Right lobe of liver (tissue), 6 donors: Measurements from ENCODE around the gene MAP2K6. TPM values are rescaled to one million over a fixed set of nuclear protein-coding genes. Genes with fewer than 3 reads are reported as not detected.

ENCODE experiments used
- ATAC-seq, 4 donors: fragments of 200-7000 bp; cut with Tn5 transposase; one replicate each; pipeline ENCODE4 v1.9.1; 2020; ENCODE audit warnings: mild to moderate bottlenecking in 4 of 4, moderate library complexity in 4 of 4
- DNase-seq, 3 donors: peaks; one replicate each; pipeline ENCODE4 v3.0.0-alpha.2; 2020
- H3K27ac ChIP-seq, 3 donors: fragments of 200-600 bp; one replicate each; pipeline ENCODE4 v1.8.0; 2022
- H3K27me3 ChIP-seq, 2 donors: fragments of 200-600 bp; one replicate each; pipeline ENCODE4 v1.8.0; 2022
- H3K36me3 ChIP-seq, 4 donors: fragments of 200-600 bp; sonication (generic) in 1 of 4; one replicate each; pipeline versions ENCODE4 v1.5.1 to v1.8.0; 2017 to 2022; ENCODE audit warnings: control low read depth in 1 of 4
- H3K4me1 ChIP-seq, 4 donors: fragments of 200-600 bp; sonication (generic) in 1 of 4; one replicate each; pipeline versions ENCODE4 v1.5.1 to v1.8.0; 2017 to 2022; ENCODE audit warnings: control low read depth in 1 of 4
- H3K4me3 ChIP-seq, 3 donors: fragments of 200-600 bp; one replicate each; pipeline ENCODE4 v1.8.0; 2022
- H3K9me3 ChIP-seq, 4 donors: fragments of 200-600 bp; sonication (generic) in 1 of 4; one replicate each; pipeline versions ENCODE4 v1.5.1 to v1.8.0; 2017 to 2022; ENCODE audit warnings: control low read depth in 1 of 4
- POLR2A ChIP-seq: fragments of 450-650 bp; IDR thresholded peaks from one replicate; pipeline ENCODE4 v1.6.1; 2017; ENCODE audit warnings: antibody characterized with exemption, mild to moderate bottlenecking
- WGBS: methylation state at CpG from one replicate; pipeline ENCODE4 v1.1.6; 2018; ENCODE audit warnings: low coverage, low lambda C conversion rate; ENCODE audit not compliant: insufficient coverage; ENCODE audit errors: missing lambda C conversion rate; 5-methylcytosine and 5-hydroxymethylcytosine counted together
- intact Hi-C, 2 donors: fragments of 100-400 bp; cut with DNase I; formaldehyde crosslinking; loops; one replicate each; pipeline versions ENCODE4 v1.11.2 to v1.14.1; 2022
- total RNA-seq, 6 experiments: library from RNA; depleted of rRNA in 2 of 6; stranded (reverse); fragments of >200 nt in 2 of 6; fragmentation: NEBNext Ultra II Directional in 3 of 6; extraction: Animal tissue kit (Norgen Biotek cat#: 25700) in 3 of 6; gene quantifications; one replicate each; pipeline versions ENCODE4 v1.1.0 to v1.2.4, GENCODE V29; 2016 to 2023
- TF ChIP-seq, protein P1 (sequence below), 4 donors: fragments of 200-600 bp in 3 of 4; fragments of 450-650 bp in 1 of 4; IDR thresholded peaks; one replicate each; pipeline versions ENCODE4 v1.5.1 to v1.8.0; 2016 to 2022; ENCODE audit warnings: antibody characterized with exemption in 4 of 4, mild to moderate bottlenecking in 2 of 4
- donor health status: DM: no; HTN: yes; CAD: no.
- donor health status: DM: no; HTN: no; CAD: no.
- donor health status: DM: no; HTN: no; CAD: no.
- donor health status: DM: no; HTN: yes; CAD: no.
- donor health status: DM: no; HTN: yes; CAD: no.

MAP2K6 gene
- total RNA-seq, 6 experiments from 2014 or later: 1.8 to 3.6 (median 2.3) TPM

DNA sequence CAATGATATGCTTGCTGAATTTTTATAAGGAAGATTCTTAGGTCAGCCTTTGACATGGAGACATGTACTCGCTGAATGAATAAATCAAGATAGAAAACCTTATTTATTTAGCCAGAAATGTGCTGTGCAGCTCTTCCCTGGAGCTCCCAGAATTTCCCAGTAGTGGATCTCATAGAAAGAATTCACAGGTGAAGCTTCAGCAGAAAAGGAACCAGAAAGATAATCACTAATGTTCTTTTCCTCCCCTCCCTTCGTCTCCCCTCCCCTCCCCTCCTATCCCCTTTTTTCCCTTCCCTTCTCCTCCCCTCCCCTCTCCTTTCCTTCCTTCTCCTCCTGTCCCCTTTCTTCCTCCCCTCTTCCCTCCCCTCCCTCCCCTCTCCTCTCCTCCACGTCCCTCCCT is 158.2 kb downstream of the MAP2K6 start:
- no peak for TF ChIP-seq POLR2A
- TF ChIP-seq, protein P1, sequence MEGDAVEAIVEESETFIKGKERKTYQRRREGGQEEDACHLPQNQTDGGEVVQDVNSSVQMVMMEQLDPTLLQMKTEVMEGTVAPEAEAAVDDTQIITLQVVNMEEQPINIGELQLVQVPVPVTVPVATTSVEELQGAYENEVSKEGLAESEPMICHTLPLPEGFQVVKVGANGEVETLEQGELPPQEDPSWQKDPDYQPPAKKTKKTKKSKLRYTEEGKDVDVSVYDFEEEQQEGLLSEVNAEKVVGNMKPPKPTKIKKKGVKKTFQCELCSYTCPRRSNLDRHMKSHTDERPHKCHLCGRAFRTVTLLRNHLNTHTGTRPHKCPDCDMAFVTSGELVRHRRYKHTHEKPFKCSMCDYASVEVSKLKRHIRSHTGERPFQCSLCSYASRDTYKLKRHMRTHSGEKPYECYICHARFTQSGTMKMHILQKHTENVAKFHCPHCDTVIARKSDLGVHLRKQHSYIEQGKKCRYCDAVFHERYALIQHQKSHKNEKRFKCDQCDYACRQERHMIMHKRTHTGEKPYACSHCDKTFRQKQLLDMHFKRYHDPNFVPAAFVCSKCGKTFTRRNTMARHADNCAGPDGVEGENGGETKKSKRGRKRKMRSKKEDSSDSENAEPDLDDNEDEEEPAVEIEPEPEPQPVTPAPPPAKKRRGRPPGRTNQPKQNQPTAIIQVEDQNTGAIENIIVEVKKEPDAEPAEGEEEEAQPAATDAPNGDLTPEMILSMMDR (IDR thresholded peaks at IDR 0.05): no peak
- Histone ChIP-seq H3K36me3 (no peaks in the 10 kb centered on the region), H3K4me1 (no peaks in the 10 kb centered on the region), H3K27ac (no peak overlapping the region), H3K27me3 (peaks cover 0 to 6% of the 10 kb centered on the region in 2 donors), H3K9me3 (no peaks in the 10 kb centered on the region), H3K4me3 (no peak overlapping the region)
- intact Hi-C loops: no loop called here
- WGBS: 36% methylated on average over 3 of the region's 3 CpGs
- ATAC-seq (no peak), DNase-seq (no peak)

DNA sequence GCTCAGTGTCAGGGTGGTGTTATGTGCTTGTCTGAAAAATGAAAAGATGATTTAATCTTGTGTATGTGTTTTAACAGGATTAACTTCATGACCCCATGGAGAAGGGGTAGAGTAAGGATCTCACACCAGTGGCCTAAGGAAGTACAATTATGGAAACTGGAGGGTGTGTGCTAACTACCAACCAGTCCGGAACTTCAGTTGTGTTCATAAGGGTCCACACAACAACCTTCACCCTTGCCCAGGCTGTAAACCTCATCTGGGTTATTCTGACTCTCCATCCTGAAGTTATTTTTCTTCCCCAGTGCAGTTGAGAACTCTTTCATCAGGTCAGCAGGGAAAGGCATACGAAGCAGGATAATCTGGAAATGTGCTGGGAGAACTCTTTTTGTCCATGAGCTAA is 158.9 kb downstream of the MAP2K6 start:
- Histone ChIP-seq H3K36me3 (no peaks in the 10 kb centered on the region), H3K27me3 (peaks cover 0 to 6% of the 10 kb centered on the region in 2 donors), H3K9me3 (no peaks in the 10 kb centered on the region), H3K4me1 (no peaks in the 10 kb centered on the region), H3K27ac (no peak overlapping the region), H3K4me3 (no peak overlapping the region)
- no peak for ATAC-seq
- DNase-seq: no peak
- 17% methylated on average over 2 of the region's 2 CpGs for WGBS
- intact Hi-C loops: no loop called here
- TF ChIP-seq, protein P1 (IDR thresholded peaks at IDR 0.05): no peak
- TF ChIP-seq POLR2A: no peak

GRCh38 chr17:69574257-69575197 is 160.0 kb downstream of the MAP2K6 start:
- Histone ChIP-seq H3K27ac (peak overlapping the region; percentile 1 to 29 (median 25)), H3K4me3 (no peak overlapping the region), H3K9me3 (no peaks in the 10 kb centered on the region), H3K4me1 (no peaks in the 10 kb centered on the region), H3K36me3 (no peaks in the 10 kb centered on the region), H3K27me3 (peaks cover 0 to 6% of the 10 kb centered on the region in 2 donors)
- ATAC-seq (peak; percentile 28 to 63 (median 56)), DNase-seq (peak in 1 of 3 donors; percentile 37)
- no peak for TF ChIP-seq POLR2A
- TF ChIP-seq, protein P1 (IDR thresholded peaks at IDR 0.05): no peak
- WGBS: 42% methylated on average over 10 of the region's 10 CpGs
- intact Hi-C loops: no loop called here

DNA sequence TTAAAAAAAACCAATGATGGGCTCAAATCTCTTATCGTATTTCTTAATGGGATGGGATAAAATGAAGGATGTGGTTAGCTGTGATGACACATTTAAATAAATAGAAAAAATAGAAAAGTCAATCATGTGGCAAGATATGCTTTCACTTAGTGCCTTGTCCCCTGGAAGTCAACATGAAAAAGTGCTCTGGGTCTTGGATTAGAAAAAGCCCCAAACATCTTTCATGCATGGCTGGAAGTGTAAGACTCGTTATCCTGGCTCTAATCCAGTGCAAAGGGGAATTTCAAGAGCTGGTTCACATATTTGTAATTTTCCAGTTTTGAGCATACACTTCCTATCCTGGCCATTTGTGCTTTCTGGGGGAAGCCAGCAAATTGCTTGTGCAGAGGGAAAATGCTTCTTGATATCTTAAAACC is 160.9 kb downstream of the MAP2K6 start:
- TF ChIP-seq POLR2A: no peak
- TF ChIP-seq, protein P1 (IDR thresholded peaks at IDR 0.05): no peak
- Histone ChIP-seq H3K27me3 (peaks cover 0 to 6% of the 10 kb centered on the region in 2 donors), H3K9me3 (no peaks in the 10 kb centered on the region), H3K4me3 (no peak overlapping the region), H3K4me1 (no peaks in the 10 kb centered on the region), H3K27ac (peak overlapping the region; percentile 1 to 29 (median 25)), H3K36me3 (no peaks in the 10 kb centered on the region)
- DNase-seq (no peak), ATAC-seq (peak; percentile 45 to 61 (median 52))
- intact Hi-C loops: no loop called here
- WGBS: 18% methylated on average over 2 of the region's 2 CpGs
